CD4-positive, alpha-beta T cell treated with Interleukin-17A for 1 hour (primary cell): ENCODE data around the gene CHD9.
"Not testable (repeated sequence)": the region's sequence is repeated elsewhere in the genome, so short reads cannot be mapped to it uniquely, and the experiment has no call there.

Experiments
- DNase-seq: peaks from one replicate; pipeline ENCODE4 v3.0.0-alpha.2; 2020

Gene CHD9

DNA sequence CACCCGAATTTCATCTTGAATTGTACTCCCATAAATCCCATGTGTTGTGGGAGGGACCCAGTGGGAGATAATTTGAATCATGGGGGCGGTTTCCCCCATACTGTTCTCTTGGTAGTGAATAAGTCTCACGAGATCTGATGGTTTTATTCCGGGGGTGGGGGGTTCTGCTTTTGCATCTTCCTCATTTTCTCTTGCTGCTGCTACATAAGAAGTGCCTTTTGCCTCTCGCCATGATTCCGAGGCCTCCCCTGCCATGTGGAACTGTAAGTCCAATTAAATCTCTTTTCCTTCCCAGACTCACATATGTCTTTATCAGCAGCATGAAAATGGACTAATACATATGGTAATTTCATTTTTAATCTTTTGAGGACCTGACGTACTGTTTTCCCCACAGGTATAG, 20.7 kb downstream of the CHD9 start:
- not testable (repeated sequence) for DNase-seq

- no peak for DNase-seq
These were observed 23.5 kb downstream of the CHD9 start for GRCh38 chr16:53078247-53078646.

DNA sequence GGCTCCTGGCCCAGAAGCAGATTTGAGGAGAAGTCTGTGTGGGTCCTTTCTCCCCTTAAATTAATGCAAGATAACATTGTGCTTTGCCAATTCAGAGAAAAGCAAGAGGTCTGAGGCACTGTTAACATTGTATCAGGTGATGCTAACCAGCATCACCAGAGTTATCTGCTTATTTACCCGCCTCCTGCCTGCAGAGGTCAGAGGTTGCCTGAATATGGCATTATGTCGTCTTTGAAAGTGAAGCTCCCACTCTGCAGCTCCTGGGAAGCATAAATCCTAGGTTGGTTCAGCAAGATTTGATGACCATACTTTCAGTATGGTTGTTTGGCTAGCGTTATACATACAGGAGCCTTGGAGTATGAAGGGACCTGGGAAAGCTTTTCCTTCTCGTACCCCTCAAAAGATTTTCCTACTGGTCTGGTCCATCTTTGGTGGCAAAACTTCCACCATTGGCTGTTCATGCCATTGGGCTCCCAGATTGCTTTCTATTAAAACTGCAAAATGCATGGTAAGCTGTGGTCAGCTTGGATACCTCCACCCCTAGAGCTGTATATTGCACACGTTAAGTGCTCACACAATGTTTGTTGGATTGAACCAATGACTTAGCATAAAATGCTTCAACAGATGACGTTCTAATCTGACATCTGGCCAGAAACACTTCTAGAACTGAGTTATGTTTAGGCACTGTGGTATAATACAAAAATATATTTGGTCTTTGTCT, 24.1 kb downstream of the CHD9 start:
- DNase-seq: no peak

DNA sequence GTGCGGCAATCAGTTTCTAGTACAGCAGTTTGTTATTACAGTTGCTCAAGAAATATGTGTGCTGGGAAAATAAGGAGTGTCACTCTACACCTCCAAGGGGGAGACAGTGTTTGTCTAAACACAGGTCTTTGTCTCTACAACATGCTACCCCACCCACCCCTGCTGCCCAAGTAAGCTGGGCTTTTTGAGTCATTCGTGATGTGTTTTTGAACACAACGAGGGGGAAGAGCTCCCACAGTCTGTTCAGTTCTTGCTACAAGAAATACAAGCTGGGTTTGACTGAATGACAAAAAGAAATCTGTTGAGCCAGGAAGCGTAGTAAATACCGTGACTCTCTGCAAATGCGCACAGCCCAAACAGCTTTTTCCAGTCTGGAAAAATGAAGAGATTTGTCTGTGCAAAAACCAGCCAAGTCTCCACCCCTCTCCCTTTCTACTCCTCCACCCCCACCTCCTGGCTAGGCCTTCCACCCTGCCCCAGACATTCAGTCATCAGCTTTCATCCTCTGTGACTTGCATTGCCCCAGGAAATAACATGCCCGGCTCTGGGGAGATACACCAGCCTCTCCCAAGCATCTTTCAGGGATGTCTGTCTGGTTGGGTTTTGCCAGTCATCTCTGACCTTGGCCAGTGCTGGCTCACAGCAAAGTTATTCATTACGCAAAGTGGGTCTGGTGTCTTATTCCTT, 25.7 kb downstream of the CHD9 start:
- DNase-seq: no peak

DNA sequence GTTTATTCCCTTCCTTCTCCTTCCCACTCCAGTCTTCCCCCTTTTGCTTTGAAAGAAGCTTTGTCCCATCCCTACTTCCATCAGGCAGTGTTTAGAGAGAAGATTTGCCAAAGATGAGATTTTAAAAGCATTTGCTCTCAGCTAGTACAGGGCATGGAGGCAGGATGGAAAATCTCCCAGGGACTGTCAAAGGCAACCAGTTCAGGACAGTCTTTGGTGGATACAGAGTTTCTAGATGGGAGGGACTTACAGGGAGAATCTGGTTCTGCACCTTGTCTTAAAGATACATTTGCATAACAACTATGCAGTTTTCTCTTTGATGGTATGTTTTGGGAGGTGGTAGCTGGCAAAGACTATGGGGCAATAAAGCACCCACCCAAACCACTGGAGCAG, 26.2 kb downstream of the CHD9 start:
- no peak for DNase-seq

GRCh38 chr16:53081686-53082407, 27.1 kb downstream of the CHD9 start:
- no peak for DNase-seq

GRCh38 chr16:53082509-53082908, 27.7 kb downstream of the CHD9 start:
- DNase-seq: no peak

DNA sequence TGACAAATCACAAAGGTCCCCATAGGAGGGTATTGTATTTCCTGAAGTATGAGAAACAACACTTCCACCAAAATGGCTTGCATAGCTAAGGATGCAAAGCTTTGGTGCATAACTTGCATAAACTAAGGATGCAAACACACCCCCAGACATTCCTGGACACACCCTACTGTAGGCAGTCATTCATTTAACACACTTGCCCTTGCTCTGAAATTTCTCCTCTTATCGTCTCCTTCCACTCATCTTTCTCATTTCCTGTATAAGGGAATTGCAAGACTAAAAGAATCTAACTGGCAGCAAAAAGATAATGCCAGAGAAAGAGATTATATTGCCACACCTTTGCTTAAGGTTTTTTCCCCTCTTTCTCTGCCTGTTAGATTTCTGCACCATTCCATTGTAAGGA, 28.3 kb downstream of the CHD9 start:
- no peak for DNase-seq

- no peak for DNase-seq
These were observed 29.4 kb downstream of the CHD9 start for GRCh38 chr16:53084141-53084541.

DNA sequence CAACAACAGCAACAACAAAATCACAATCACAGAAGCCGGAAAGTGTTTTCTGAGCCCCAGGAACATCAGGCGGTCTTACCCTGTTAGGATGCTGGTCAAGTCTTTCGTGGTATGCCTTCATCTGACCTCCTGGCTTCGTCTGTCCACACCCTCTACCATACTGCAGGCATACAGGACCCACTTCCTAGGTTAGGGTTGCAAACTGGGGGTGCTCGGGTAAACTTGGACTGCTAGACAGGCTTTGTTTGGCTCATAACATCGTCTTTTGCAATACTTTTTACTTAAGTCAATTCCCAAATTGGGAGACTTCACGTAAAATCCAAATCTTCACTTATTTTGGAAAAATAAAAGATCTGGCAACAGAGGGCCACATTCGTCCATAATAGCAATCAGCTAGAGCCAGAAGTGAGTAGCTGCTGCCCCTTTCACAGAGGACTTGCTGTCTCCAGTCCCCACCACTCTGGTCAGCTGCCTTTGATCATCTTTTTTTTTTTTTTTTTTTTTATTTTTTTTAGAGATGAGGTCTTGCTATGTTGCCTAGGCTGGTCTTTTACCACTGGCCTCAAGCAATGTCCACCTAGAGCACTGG, 30.0 kb downstream of the CHD9 start:
- DNase-seq: no peak

DNA sequence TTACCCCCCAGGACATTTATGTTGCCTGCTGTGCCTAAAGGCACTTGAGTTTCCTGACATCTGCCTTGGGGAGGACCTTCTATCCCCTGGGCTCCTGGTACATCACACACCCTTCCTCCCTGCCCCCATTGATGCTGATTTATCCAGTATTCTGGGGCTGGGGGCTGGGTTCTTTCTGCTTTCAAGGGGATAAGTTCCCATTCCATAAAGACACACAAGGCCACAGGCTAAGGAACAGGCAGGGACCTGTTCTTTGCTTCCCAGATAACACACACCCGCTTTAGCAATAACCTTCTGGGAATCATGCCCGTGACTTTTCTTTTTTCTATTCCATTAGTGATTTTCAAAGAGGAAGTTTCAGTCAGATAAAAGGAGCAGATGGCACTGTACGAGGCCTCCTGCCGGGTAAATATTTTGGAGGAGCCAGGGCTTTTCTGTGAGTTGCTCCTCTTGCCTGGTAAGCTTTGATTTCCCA, 30.6 kb downstream of the CHD9 start:
- no peak for DNase-seq

GRCh38 chr16:53085931-53086421, 31.2 kb downstream of the CHD9 start:
- no peak for DNase-seq

- DNase-seq: no peak
These were observed 32.3 kb downstream of the CHD9 start for GRCh38 chr16:53087101-53087500.

- DNase-seq: no peak
These were observed 34.9 kb downstream of the CHD9 start for GRCh38 chr16:53089434-53090285.

DNA sequence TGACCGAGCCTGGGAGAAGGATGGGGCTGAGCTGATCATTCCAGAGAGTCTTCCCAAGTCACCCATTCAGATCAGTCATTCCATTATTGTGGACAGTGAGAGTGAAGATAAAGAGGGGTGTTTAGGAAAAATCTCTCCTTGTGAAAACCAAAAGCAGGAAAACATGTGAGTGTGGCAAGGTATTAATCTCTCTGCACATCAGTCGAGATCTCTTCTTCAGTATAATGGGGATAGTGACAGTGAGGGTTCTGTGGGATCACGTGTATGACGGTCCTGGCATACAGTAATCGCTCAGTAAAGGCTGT, 35.4 kb downstream of the CHD9 start:
- no peak for DNase-seq

- DNase-seq: no peak
These were observed 36.0 kb downstream of the CHD9 start for GRCh38 chr16:53090591-53091411.

DNA sequence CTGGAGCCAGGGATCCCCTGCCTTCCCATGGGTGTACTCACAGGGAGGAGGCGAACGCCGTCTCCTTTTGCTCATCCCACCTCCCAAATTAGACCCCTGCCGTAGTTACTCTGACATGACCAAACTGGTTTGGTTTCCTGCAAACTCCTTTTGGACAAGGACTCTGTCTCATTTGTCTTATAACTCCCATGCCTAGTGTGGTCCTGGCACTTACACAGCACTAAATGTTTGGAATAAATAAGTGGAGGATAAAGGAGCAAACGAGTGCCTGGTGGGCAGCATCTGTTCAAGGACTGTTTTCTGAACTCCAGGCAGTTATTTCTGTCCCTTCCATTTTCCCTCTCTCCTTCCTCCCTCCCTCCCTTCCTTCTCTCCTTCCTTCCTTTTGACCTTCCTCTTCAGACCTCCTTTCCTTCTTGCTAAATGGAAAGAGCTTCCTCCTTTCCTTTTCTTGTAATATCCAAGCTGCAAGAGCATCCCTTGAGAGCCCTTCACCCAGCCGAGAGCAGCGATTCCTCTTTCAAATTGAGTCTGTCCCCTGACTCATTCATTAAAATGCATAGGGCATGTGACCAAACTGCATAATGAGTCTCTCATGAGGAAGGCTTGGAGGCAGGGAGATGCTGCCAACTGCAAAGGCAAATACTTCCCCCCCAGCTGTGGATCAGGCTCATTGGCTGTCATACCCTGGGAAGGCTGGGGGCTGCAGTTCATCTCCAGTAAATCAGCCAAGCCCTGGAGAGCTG, 36.8 kb downstream of the CHD9 start:
- DNase-seq: peak; percentile 14

DNA sequence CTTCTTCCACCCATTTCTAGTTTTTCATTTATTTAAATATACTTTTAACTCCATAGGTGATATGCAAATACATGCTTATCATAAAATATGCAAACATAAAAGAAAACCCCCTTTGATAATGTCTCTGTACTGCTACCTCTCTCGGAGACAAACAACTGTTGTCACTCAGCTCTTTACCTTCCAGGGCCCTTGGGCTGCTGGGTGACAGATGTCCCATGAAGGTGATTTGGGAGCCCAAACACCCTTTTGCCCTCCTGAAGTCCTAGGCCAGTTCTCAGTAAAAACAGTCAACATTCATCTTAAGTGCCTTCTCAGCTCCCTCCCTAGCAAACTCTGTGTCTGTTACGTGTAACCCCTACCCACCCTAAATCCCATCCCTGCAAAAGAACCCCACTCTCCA, 37.5 kb downstream of the CHD9 start:
- DNase-seq: no peak

- no peak for DNase-seq
These were observed 38.5 kb downstream of the CHD9 start for GRCh38 chr16:53093162-53093744.

GRCh38 chr16:53094013-53094630, 39.3 kb downstream of the CHD9 start:
- peak; percentile 32 for DNase-seq
